Measurements from ENCODE around the gene ACBD4.

- TF ChIP-seq, protein P1, sequence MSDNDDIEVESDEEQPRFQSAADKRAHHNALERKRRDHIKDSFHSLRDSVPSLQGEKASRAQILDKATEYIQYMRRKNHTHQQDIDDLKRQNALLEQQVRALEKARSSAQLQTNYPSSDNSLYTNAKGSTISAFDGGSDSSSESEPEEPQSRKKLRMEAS (IDR thresholded peaks at IDR 0.05) = no peak
- TF ChIP-seq CEBPB (IDR thresholded peaks at IDR 0.05) (no peak), TAF1 (IDR thresholded peaks at IDR 0.05; ENCODE audit: low read depth) (no peak), EP300 (IDR thresholded peaks at IDR 0.05; ENCODE audit: borderline replicate concordance) (no peak), RAD21 (IDR thresholded peaks at IDR 0.05; ENCODE audit: low read depth) (no peak), ZBTB7A (IDR thresholded peaks at IDR 0.05; ENCODE audit: low read depth) (no peak), USF1 (IDR thresholded peaks at IDR 0.05) (no peak), FOXM1 (IDR thresholded peaks at IDR 0.05; ENCODE audit: borderline replicate concordance, low read depth) (no peak), YY1 (IDR thresholded peaks at IDR 0.05; ENCODE audit: low read depth) (no peak)
- TF ChIP-seq, protein P2, sequence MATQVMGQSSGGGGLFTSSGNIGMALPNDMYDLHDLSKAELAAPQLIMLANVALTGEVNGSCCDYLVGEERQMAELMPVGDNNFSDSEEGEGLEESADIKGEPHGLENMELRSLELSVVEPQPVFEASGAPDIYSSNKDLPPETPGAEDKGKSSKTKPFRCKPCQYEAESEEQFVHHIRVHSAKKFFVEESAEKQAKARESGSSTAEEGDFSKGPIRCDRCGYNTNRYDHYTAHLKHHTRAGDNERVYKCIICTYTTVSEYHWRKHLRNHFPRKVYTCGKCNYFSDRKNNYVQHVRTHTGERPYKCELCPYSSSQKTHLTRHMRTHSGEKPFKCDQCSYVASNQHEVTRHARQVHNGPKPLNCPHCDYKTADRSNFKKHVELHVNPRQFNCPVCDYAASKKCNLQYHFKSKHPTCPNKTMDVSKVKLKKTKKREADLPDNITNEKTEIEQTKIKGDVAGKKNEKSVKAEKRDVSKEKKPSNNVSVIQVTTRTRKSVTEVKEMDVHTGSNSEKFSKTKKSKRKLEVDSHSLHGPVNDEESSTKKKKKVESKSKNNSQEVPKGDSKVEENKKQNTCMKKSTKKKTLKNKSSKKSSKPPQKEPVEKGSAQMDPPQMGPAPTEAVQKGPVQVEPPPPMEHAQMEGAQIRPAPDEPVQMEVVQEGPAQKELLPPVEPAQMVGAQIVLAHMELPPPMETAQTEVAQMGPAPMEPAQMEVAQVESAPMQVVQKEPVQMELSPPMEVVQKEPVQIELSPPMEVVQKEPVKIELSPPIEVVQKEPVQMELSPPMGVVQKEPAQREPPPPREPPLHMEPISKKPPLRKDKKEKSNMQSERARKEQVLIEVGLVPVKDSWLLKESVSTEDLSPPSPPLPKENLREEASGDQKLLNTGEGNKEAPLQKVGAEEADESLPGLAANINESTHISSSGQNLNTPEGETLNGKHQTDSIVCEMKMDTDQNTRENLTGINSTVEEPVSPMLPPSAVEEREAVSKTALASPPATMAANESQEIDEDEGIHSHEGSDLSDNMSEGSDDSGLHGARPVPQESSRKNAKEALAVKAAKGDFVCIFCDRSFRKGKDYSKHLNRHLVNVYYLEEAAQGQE (IDR thresholded peaks at IDR 0.05; ENCODE audit: low read depth) = no peak
Observed at GRCh38 chr17:45107293-45108010, 28.0 kb upstream of the ACBD4 start.

All from Ishikawa (cell line).